Right atrium auricular region (tissue), 2 donors: Measurements from ENCODE around the gene PICK1. TPM values are rescaled to one million over a fixed set of nuclear protein-coding genes. Genes with fewer than 3 reads are reported as not detected.

ENCODE experiments used
- DNase-seq: peaks from one replicate; pipeline ENCODE4 v3.0.0-alpha.2; 2019; ENCODE audit warnings: low spot score
- H3K27ac ChIP-seq, 2 donors: fragments of 200-600 bp; sonication (generic); 1 replicate in 1 of 2; 2 replicates in 1 of 2; pipeline ENCODE4 v1.5.1; 2016 to 2019
- H3K27me3 ChIP-seq, 2 donors: fragments of 200-600 bp; sonication (generic); one replicate each; pipeline versions ENCODE4 v1.5.1 to v1.6.0; 2017 to 2019
- H3K36me3 ChIP-seq: fragments of 200-600 bp; sonication (generic); one replicate; pipeline ENCODE4 v1.5.1; 2016
- H3K4me1 ChIP-seq, 2 donors: fragments of 200-600 bp; sonication (generic); one replicate each; pipeline versions ENCODE4 v1.5.1 to v1.6.0; 2017 to 2019
- H3K4me3 ChIP-seq, 2 donors: fragments of 200-600 bp; sonication (generic); 1 replicate in 1 of 2; 2 replicates in 1 of 2; pipeline ENCODE4 v1.5.1; 2017 to 2019; ENCODE audit warnings: mild to moderate bottlenecking in 1 of 2, moderate library complexity in 1 of 2
- H3K9me3 ChIP-seq, 2 donors: fragments of 200-600 bp; sonication (generic); one replicate each; pipeline ENCODE4 v1.5.1; 2019
- total RNA-seq, 2 donors: library from RNA; depleted of rRNA; stranded (reverse); fragments of >200 nt; gene quantifications; one replicate each; pipeline ENCODE4 v1.1.0, GENCODE V29; 2016
- TF ChIP-seq, protein P1 (sequence below), 2 donors: fragments of 200-600 bp; sonication (generic); IDR thresholded peaks; one replicate each; pipeline ENCODE4 v1.5.1; 2019; ENCODE audit warnings: antibody characterized with exemption in 2 of 2

The PICK1 gene
- total RNA-seq, result 10 to 100 TPM; 33.1 to 36.0 TPM

DNA sequence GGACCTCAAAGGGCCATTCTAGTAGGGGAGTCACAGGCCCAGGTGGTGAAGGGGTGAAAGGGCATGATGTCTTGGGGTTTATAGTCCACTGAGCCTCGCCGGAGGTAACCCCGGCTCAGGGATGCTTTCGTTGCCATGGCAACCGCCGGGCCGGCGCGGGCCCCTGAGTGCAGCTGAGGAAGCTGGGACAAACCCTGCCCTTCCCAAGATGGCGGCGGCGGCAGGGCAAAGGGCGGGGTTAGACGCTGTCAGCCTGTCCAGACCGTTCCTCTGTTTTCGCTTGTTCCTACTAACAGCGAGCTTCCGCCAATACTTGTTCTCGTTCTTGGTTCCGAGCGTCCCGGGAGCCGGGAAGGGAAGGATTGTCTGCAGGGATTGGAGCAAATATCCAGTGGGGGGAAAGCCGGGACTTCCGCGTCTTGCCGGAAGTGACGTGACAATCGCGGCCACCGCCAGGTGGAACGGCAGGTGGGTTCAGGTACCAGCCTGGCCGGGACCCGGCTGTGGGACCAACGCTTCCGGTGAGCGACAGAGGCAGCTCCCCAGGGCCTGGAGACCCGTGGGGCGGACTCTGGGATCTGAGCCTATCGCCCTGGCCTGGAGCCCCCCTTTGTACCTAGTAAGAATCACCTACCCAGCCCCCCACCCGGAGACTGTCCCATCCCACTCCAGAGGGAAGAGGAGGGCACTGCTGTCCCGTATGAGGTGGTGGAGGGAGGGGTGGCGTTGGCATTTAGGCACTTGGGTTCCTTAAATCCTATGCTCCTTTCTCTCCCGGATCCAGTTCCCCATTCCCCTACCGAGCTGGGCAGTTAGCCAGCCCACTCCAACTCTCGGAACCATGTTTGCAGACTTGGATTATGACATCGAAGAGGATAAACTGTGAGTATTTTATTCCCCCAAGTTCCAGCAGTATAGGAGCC, at the start of gene PICK1:
TSS of gene PICK1 (plus strand) at position 436 of the 923 bp plus-strand sequence. CDS start at position 842, 406 bp downstream.
- Histone ChIP-seq H3K36me3 (peaks cover 8% of the 10 kb centered on the region), H3K4me1 (peaks cover 0 to 21% of the 10 kb centered on the region in 2 donors), H3K27ac (peak within 1 kb of the TSS; percentile 81 to 85), H3K27me3 (no peaks in the 10 kb centered on the region), H3K4me3 (peak within 1 kb of the TSS; percentile 62 to 63), H3K9me3 (no peaks in the 10 kb centered on the region)
- TF ChIP-seq, protein P1, sequence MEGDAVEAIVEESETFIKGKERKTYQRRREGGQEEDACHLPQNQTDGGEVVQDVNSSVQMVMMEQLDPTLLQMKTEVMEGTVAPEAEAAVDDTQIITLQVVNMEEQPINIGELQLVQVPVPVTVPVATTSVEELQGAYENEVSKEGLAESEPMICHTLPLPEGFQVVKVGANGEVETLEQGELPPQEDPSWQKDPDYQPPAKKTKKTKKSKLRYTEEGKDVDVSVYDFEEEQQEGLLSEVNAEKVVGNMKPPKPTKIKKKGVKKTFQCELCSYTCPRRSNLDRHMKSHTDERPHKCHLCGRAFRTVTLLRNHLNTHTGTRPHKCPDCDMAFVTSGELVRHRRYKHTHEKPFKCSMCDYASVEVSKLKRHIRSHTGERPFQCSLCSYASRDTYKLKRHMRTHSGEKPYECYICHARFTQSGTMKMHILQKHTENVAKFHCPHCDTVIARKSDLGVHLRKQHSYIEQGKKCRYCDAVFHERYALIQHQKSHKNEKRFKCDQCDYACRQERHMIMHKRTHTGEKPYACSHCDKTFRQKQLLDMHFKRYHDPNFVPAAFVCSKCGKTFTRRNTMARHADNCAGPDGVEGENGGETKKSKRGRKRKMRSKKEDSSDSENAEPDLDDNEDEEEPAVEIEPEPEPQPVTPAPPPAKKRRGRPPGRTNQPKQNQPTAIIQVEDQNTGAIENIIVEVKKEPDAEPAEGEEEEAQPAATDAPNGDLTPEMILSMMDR (IDR thresholded peaks at IDR 0.05), result no peak
- DNase-seq, result peak; percentile 92

DNA sequence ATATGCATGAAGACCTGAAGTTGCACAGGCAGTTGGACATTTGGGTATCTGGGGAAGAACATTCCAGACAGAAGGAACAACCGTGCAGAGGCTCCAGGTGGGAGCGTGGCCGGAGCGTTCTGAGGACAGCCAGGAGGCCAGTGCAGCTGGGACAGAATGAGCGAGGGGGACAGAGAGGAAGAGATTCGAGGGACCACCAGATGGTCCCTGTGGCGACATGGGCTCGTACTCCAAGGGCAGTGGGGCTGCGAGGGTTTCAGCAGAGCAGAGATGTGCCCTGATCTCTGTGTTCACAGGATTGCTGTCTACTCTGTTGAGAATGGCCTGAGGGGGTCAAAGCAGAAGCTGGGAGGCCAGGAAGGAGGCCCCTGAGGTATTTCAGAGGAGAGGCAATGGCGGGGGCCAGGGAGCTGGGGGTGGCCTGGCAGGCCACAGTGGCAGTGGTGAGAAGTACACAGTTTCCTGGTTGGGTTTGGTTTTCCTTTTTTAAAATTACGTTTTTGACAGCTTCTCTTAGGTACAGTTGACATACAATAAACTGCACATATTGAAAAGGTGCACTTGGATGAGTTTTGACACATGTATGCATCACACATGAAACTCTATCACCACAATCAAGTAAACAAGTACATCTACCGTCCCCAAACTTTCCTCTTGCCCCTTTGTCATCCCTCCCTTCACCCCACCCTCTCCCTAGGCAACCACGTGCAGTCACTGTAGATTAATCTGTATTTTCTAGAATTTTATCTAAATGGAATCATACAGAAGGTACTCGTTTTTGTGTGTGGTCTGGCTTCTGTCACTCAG, 48.0 kb upstream of the PICK1 start:
- Histone ChIP-seq H3K27me3 (no peaks in the 10 kb centered on the region), H3K36me3 (no peaks in the 10 kb centered on the region), H3K4me1 (no peaks in the 10 kb centered on the region), H3K27ac (no peak overlapping the region), H3K9me3 (no peaks in the 10 kb centered on the region), H3K4me3 (no peak overlapping the region)
- TF ChIP-seq, protein P1 (IDR thresholded peaks at IDR 0.05), result no peak
- DNase-seq, result no peak

DNA sequence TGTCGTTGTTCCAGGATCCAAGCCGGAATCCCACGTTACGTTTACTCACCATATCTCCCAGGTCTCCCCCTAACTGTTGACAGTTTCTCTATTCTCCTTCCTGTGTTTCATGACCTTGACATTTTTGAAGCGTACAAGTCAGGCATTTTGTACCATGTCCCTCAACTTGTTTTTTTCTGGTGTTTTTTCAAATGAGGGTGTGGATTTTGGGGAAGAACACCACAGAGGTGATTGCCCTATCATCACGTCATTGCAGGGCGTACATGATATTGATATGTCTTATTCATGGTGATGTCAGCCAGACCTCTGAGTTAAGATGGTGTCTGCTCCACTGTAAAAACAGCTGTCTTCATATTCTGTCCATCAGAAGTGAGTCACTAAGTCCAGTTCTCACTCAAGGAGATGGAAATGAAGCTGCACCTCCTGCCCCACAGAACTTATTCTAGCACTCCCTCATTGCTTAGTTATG, 44.6 kb upstream of the PICK1 start:
- H3K9me3 ChIP-seq, result no peaks in the 10 kb centered on the region
- no peaks in the 10 kb centered on the region for H3K27me3 ChIP-seq
- no peak overlapping the region for H3K27ac ChIP-seq
- H3K4me1 ChIP-seq, result peaks cover 0 to 15% of the 10 kb centered on the region in 2 donors
- H3K4me3 ChIP-seq, result no peak overlapping the region
- no peaks in the 10 kb centered on the region for H3K36me3 ChIP-seq
- TF ChIP-seq, protein P1 (IDR thresholded peaks at IDR 0.05), result no peak
- DNase-seq, result no peak

DNA sequence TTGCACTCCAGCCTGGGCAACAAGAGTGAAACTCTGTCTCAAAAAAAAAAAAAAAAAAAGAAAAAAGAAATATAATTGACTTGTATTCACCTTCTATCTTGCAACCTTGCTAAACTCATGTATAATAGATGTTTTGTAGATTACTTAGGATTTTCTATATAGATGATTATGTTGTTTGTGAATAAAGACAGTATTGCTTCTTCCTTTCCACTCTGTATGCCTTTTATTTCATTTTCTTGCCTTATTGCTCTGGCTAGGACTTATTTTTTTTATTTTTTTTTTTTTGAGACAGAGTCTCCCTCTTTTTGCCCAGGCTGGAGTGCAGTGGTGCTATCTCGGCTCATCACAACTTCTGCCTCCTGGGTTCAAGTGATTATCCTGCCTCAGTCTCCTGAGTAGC, 43.1 kb upstream of the PICK1 start:
- Histone ChIP-seq H3K4me3 (no peak overlapping the region), H3K27ac (no peak overlapping the region), H3K27me3 (no peaks in the 10 kb centered on the region), H3K9me3 (no peaks in the 10 kb centered on the region), H3K36me3 (no peaks in the 10 kb centered on the region), H3K4me1 (peaks cover 0 to 20% of the 10 kb centered on the region in 2 donors)
- TF ChIP-seq, protein P1 (IDR thresholded peaks at IDR 0.05), result no peak
- no peak for DNase-seq

DNA sequence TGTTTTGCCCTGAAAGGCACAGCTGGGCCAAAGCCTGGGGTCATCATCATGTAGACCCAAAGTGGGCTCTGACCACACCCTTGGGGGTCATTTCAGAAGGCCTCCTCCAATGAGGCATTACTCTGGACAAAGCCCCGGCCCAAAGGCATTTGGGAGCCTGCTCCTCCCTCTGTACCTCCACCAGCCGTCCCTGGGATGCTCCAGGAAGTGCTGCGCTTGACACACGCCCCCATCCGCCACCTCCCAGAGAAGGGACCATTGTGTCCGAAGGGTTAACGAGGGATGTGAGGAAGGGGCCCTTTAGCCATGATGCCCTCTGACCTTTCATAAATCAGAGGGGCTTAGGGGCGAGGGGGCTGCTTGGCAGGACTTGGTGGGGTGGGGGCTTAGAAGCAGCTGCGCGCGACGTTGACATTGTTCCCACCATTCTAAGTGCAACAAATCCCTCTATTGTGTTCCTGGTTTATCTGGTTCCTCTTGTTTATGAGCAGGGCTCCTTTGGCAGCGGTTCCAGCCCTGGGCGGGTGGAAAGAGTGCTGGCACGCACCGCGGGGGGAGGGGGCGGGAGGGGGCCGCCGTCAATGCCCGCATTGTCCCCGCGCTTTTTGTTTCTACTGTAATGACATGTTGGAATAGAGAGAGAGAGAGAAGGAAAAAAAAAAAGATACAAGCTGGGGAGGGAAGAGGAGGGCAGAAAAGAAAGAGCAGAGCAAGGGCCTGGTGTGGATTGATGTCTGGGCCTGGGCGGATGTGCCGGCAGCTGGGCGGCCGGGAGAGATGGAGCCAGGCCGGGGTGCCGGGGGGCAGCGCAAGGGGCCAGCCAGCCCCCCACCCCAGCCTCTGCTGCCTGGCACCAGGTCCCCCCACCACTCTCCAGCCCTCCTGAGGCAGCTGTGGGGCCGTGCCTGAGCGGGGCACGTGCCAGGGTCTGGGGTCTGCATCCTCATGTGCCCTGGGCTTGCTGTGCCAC, 40.7 kb upstream of the PICK1 start:
- Histone ChIP-seq H3K4me3 (peak overlapping the region in 1 of 2 donors; percentile 1), H3K36me3 (no peaks in the 10 kb centered on the region), H3K27me3 (no peaks in the 10 kb centered on the region), H3K9me3 (no peaks in the 10 kb centered on the region), H3K4me1 (peaks cover 0 to 20% of the 10 kb centered on the region in 2 donors), H3K27ac (peak overlapping the region; percentile 40 to 68)
- TF ChIP-seq, protein P1 (IDR thresholded peaks at IDR 0.05), result no peak
- no peak for DNase-seq
